ENCODE measurements around the gene NAA25. TPM values are rescaled to one million over a fixed set of nuclear protein-coding genes. Genes with fewer than 3 reads are reported as not detected.

Gene NAA25
- total RNA-seq, 1 experiment from 2014 or later, result 55.0 TPM

GRCh38 chr12:111991946-111992345, 116.6 kb downstream of the NAA25 start:
- CTCF ChIA-PET, result no interaction called here
- intact Hi-C loops (cut with micrococcal nuclease; ENCODE audit: unreplicated experiment), result no loop called here
- peaks cover 7% of the 10 kb centered on the region for H3K4me1 Mint-ChIP-seq (ENCODE audit: low read depth, unreplicated experiment)
- H3K27ac Mint-ChIP-seq (ENCODE audit: unreplicated experiment), result no peak overlapping the region
- no peak overlapping the region for H3K4me3 Mint-ChIP-seq (ENCODE audit: low read depth, unreplicated experiment)
- no peaks in the 10 kb centered on the region for H3K9me3 Mint-ChIP-seq (ENCODE audit: low read depth, unreplicated experiment)
- H3K27me3 Mint-ChIP-seq (ENCODE audit: unreplicated experiment), result no peaks in the 10 kb centered on the region
- H3K36me3 Mint-ChIP-seq (ENCODE audit: insufficient read depth, unreplicated experiment), result no peaks in the 10 kb centered on the region
- DNase-seq, result no peak
- BruUV-seq (replicated peaks), result no TSS peak
- no peak for TF ChIP-seq CTCF (IDR thresholded peaks at IDR 0.05; ENCODE audit: unreplicated experiment)

GRCh38 chr12:111991535-111991934, 117.0 kb downstream of the NAA25 start:
- intact Hi-C loops (cut with micrococcal nuclease; ENCODE audit: unreplicated experiment), result no loop called here
- H3K36me3 Mint-ChIP-seq (ENCODE audit: insufficient read depth, unreplicated experiment), result no peaks in the 10 kb centered on the region
- H3K9me3 Mint-ChIP-seq (ENCODE audit: low read depth, unreplicated experiment), result no peaks in the 10 kb centered on the region
- DNase-seq, result no peak
- BruUV-seq (replicated peaks), result no TSS peak
- H3K27me3 Mint-ChIP-seq (ENCODE audit: unreplicated experiment), result no peaks in the 10 kb centered on the region
- peaks cover 7% of the 10 kb centered on the region for H3K4me1 Mint-ChIP-seq (ENCODE audit: low read depth, unreplicated experiment)
- CTCF ChIA-PET, result no interaction called here
- no peak for TF ChIP-seq CTCF (IDR thresholded peaks at IDR 0.05; ENCODE audit: unreplicated experiment)
- no peak overlapping the region for H3K4me3 Mint-ChIP-seq (ENCODE audit: low read depth, unreplicated experiment)
- no peak overlapping the region for H3K27ac Mint-ChIP-seq (ENCODE audit: unreplicated experiment)

GRCh38 chr12:111984820-111985219, 123.8 kb downstream of the NAA25 start:
- H3K27ac Mint-ChIP-seq (ENCODE audit: unreplicated experiment), result no peak overlapping the region
- no peaks in the 10 kb centered on the region for H3K9me3 Mint-ChIP-seq (ENCODE audit: low read depth, unreplicated experiment)
- no peak for DNase-seq
- TF ChIP-seq CTCF (IDR thresholded peaks at IDR 0.05; ENCODE audit: unreplicated experiment), result no peak
- no TSS peak for BruUV-seq (replicated peaks)
- no peaks in the 10 kb centered on the region for H3K36me3 Mint-ChIP-seq (ENCODE audit: insufficient read depth, unreplicated experiment)
- H3K27me3 Mint-ChIP-seq (ENCODE audit: unreplicated experiment), result no peaks in the 10 kb centered on the region
- no peak overlapping the region for H3K4me3 Mint-ChIP-seq (ENCODE audit: low read depth, unreplicated experiment)
- peaks cover 9% of the 10 kb centered on the region for H3K4me1 Mint-ChIP-seq (ENCODE audit: low read depth, unreplicated experiment)
- CTCF ChIA-PET, result no interaction called here
- intact Hi-C loops (cut with micrococcal nuclease; ENCODE audit: unreplicated experiment), result no loop called here

- Mint-ChIP-seq H3K4me1 (ENCODE audit: low read depth, unreplicated experiment) (peaks cover 9% of the 10 kb centered on the region), H3K27ac (ENCODE audit: unreplicated experiment) (no peak overlapping the region), H3K27me3 (ENCODE audit: unreplicated experiment) (no peaks in the 10 kb centered on the region), H3K4me3 (ENCODE audit: low read depth, unreplicated experiment) (no peak overlapping the region), H3K36me3 (ENCODE audit: insufficient read depth, unreplicated experiment) (no peaks in the 10 kb centered on the region), H3K9me3 (ENCODE audit: low read depth, unreplicated experiment) (no peaks in the 10 kb centered on the region)
- DNase-seq, result no peak
- intact Hi-C loops (cut with micrococcal nuclease; ENCODE audit: unreplicated experiment), result no loop called here
- CTCF ChIA-PET, result no interaction called here
- no peak for TF ChIP-seq CTCF (IDR thresholded peaks at IDR 0.05; ENCODE audit: unreplicated experiment)
- BruUV-seq (replicated peaks), result no TSS peak
Observed at GRCh38 chr12:111981987-111982386, 126.6 kb downstream of the NAA25 start.
